ENCODE results near the gene KIF4A.

The KIF4A gene

DNA sequence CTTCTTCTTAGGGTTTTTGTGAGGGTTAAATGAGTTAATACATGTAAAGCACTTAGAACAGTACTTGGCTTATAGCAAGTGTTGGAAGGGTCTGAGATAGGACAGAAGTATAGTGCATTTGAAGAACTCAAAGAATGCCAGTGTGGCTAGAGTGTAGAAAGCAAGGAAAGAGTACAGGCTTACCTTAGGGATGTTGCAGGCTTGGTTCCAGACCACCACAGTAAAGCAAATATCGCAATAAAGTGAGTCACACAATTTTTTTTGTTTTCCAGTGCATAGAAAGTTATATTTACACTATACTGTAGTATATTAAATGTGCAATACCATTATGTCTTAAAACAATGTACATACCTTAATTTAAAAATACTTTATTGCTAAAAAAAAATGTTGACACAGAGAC, 41.3 kb downstream of the KIF4A start:
- WGBS, result no CpG with 5 or more reads among the region's 1 CpG
- DNase-seq, result no peak
- H2AFZ ChIP-seq (ENCODE audit: low read depth, low read length), result no peak overlapping the region

GRCh38 chrX:70332600-70332999, 42.7 kb downstream of the KIF4A start:
- no peak overlapping the region for H3K14ac ChIP-seq (ENCODE audit: low read length in 2 of 2)
- H2BK15ac ChIP-seq (ENCODE audit: low read depth, poor library complexity, severe bottlenecking), result no peak overlapping the region
- no peak overlapping the region for H3K18ac ChIP-seq (ENCODE audit: low read depth in 1 of 2, low read length in 2 of 2)
- no peak overlapping the region for H2AK5ac ChIP-seq (ENCODE audit: low read length, severe bottlenecking)
- H4K91ac ChIP-seq (ENCODE audit: low read length), result no peak overlapping the region
- H4K8ac ChIP-seq (ENCODE audit: low read length), result no peak overlapping the region
- H2BK120ac ChIP-seq (ENCODE audit: low read depth, low read length), result no peak overlapping the region
- H3K9me3 ChIP-seq (ENCODE audit: control insufficient read depth, low read length), result no peaks in the 10 kb centered on the region
- no peak overlapping the region for H2BK5ac ChIP-seq (ENCODE audit: low read depth, low read length, poor library complexity, severe bottlenecking)
- H3K4me3 ChIP-seq (ENCODE audit: insufficient read depth in 1 of 2, low read depth in 1 of 2, low read length in 2 of 2), result no peak overlapping the region
- H3K9ac ChIP-seq (ENCODE audit: low read length), result no peak overlapping the region
- H3K27me3 ChIP-seq (ENCODE audit: control insufficient read depth in 1 of 2, insufficient read depth in 1 of 2, low read length in 2 of 2), result peaks cover 0 to 8% of the 10 kb centered on the region in 2 experiments
- H3K4me1 ChIP-seq (ENCODE audit: control insufficient read depth, insufficient read depth, low read depth, low read length), result no peaks in the 10 kb centered on the region
- no peak overlapping the region for H2BK12ac ChIP-seq (ENCODE audit: low read length in 2 of 2)
- no peak overlapping the region for H3K27ac ChIP-seq (ENCODE audit: low read length, poor library complexity, severe bottlenecking)
- H2AFZ ChIP-seq (ENCODE audit: low read depth, low read length), result no peak overlapping the region
- H3K23ac ChIP-seq (ENCODE audit: low read length in 2 of 2), result no peak overlapping the region
- H3K4me2 ChIP-seq (ENCODE audit: low read length, poor library complexity, severe bottlenecking), result no peak overlapping the region
- no peak for DNase-seq
- H3K4ac ChIP-seq (ENCODE audit: low read depth in 1 of 2, low read length in 2 of 2), result no peak overlapping the region
- no CpG with 5 or more reads among the region's 1 CpG for WGBS
- no peaks in the 10 kb centered on the region for H3K79me1 ChIP-seq (replicated peaks; ENCODE audit: low read length, poor library complexity, severe bottlenecking)
- no peaks in the 10 kb centered on the region for H3K36me3 ChIP-seq (ENCODE audit: control insufficient read depth in 1 of 2, insufficient read depth in 2 of 2, low read depth in 1 of 2, low read length in 2 of 2)

More for the DNA sequence above, 41.3 kb downstream of the KIF4A start:
- H3K27ac ChIP-seq (ENCODE audit: low read length, poor library complexity, severe bottlenecking), result no peak overlapping the region
- H3K14ac ChIP-seq (ENCODE audit: low read length in 2 of 2), result no peak overlapping the region
- no peak overlapping the region for H2AK5ac ChIP-seq (ENCODE audit: low read length, severe bottlenecking)
- H3K23ac ChIP-seq (ENCODE audit: low read length in 2 of 2), result no peak overlapping the region
- H2BK12ac ChIP-seq (ENCODE audit: low read length in 2 of 2), result no peak overlapping the region
- H2BK5ac ChIP-seq (ENCODE audit: low read depth, low read length, poor library complexity, severe bottlenecking), result no peak overlapping the region
- no peak overlapping the region for H2BK15ac ChIP-seq (ENCODE audit: low read depth, poor library complexity, severe bottlenecking)
- no peak overlapping the region for H2BK120ac ChIP-seq (ENCODE audit: low read depth, low read length)
- no peak overlapping the region for H3K4me3 ChIP-seq (ENCODE audit: insufficient read depth in 1 of 2, low read depth in 1 of 2, low read length in 2 of 2)
- H3K4ac ChIP-seq (ENCODE audit: low read depth in 1 of 2, low read length in 2 of 2), result no peak overlapping the region
- no peak overlapping the region for H3K18ac ChIP-seq (ENCODE audit: low read depth in 1 of 2, low read length in 2 of 2)
- H3K4me2 ChIP-seq (ENCODE audit: low read length, poor library complexity, severe bottlenecking), result no peak overlapping the region
- H3K27me3 ChIP-seq (ENCODE audit: control insufficient read depth in 1 of 2, insufficient read depth in 1 of 2, low read length in 2 of 2), result peaks cover 0 to 11% of the 10 kb centered on the region in 2 experiments
- H3K4me1 ChIP-seq (ENCODE audit: control insufficient read depth, insufficient read depth, low read depth, low read length), result no peaks in the 10 kb centered on the region
- no peak overlapping the region for H4K91ac ChIP-seq (ENCODE audit: low read length)
- no peaks in the 10 kb centered on the region for H3K9me3 ChIP-seq (ENCODE audit: control insufficient read depth, low read length)
- no peak overlapping the region for H3K9ac ChIP-seq (ENCODE audit: low read length)
- no peaks in the 10 kb centered on the region for H3K36me3 ChIP-seq (ENCODE audit: control insufficient read depth in 1 of 2, insufficient read depth in 2 of 2, low read depth in 1 of 2, low read length in 2 of 2)
- no peak overlapping the region for H4K8ac ChIP-seq (ENCODE audit: low read length)
- H3K79me1 ChIP-seq (replicated peaks; ENCODE audit: low read length, poor library complexity, severe bottlenecking), result no peaks in the 10 kb centered on the region

DNA sequence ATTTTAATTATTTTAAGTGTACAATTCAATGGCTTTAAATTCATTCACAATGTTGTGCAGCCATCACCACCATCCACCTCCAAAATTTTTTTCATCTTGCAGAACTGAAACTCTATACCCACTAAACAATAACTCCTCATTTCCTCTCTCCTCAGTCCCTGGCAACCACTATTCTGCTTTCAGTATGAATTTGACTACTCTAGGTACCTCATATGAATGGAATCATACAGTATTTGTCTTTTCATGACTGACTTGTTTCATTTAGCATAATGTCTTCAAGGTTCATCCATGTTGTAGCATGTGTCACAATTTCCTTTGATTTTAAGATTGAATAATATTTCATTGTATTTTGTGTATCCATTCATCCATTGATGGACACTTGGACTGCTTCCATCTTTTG, 46.9 kb downstream of the KIF4A start:
- Histone ChIP-seq H2BK5ac (ENCODE audit: low read depth, low read length, poor library complexity, severe bottlenecking) (no peak overlapping the region), H3K4me3 (ENCODE audit: insufficient read depth in 1 of 2, low read depth in 1 of 2, low read length in 2 of 2) (no peak overlapping the region), H3K23ac (ENCODE audit: low read length in 2 of 2) (no peak overlapping the region), H3K4ac (ENCODE audit: low read depth in 1 of 2, low read length in 2 of 2) (no peak overlapping the region), H3K18ac (ENCODE audit: low read depth in 1 of 2, low read length in 2 of 2) (no peak overlapping the region), H3K27ac (ENCODE audit: low read length, poor library complexity, severe bottlenecking) (no peak overlapping the region), H3K9me3 (ENCODE audit: control insufficient read depth, low read length) (no peaks in the 10 kb centered on the region), H4K8ac (ENCODE audit: low read length) (no peak overlapping the region), H3K9ac (ENCODE audit: low read length) (no peak overlapping the region), H2BK15ac (ENCODE audit: low read depth, poor library complexity, severe bottlenecking) (no peak overlapping the region), H3K79me1 (replicated peaks; ENCODE audit: low read length, poor library complexity, severe bottlenecking) (no peaks in the 10 kb centered on the region), H3K27me3 (ENCODE audit: control insufficient read depth in 1 of 2, insufficient read depth in 1 of 2, low read length in 2 of 2) (peaks cover 0 to 18% of the 10 kb centered on the region in 2 experiments), H2BK12ac (ENCODE audit: low read length in 2 of 2) (no peak overlapping the region), H2BK120ac (ENCODE audit: low read depth, low read length) (no peak overlapping the region), H3K4me2 (ENCODE audit: low read length, poor library complexity, severe bottlenecking) (no peak overlapping the region), H2AK5ac (ENCODE audit: low read length, severe bottlenecking) (no peak overlapping the region), H4K91ac (ENCODE audit: low read length) (no peak overlapping the region), H3K4me1 (ENCODE audit: control insufficient read depth, insufficient read depth, low read depth, low read length) (no peaks in the 10 kb centered on the region), H2AFZ (ENCODE audit: low read depth, low read length) (no peak overlapping the region), H3K14ac (ENCODE audit: low read length in 2 of 2) (no peak overlapping the region), H3K36me3 (ENCODE audit: control insufficient read depth in 1 of 2, insufficient read depth in 2 of 2, low read depth in 1 of 2, low read length in 2 of 2) (no peaks in the 10 kb centered on the region)
- DNase-seq, result no peak

- H2BK12ac ChIP-seq (ENCODE audit: low read length in 2 of 2), result no peak overlapping the region
- no peak overlapping the region for H4K91ac ChIP-seq (ENCODE audit: low read length)
- H3K9ac ChIP-seq (ENCODE audit: low read length), result no peak overlapping the region
- H3K4me3 ChIP-seq (ENCODE audit: insufficient read depth in 1 of 2, low read depth in 1 of 2, low read length in 2 of 2), result no peak overlapping the region
- no peaks in the 10 kb centered on the region for H3K79me1 ChIP-seq (replicated peaks; ENCODE audit: low read length, poor library complexity, severe bottlenecking)
- H2AFZ ChIP-seq (ENCODE audit: low read depth, low read length), result no peak overlapping the region
- H3K9me3 ChIP-seq (ENCODE audit: control insufficient read depth, low read length), result no peaks in the 10 kb centered on the region
- H3K27me3 ChIP-seq (ENCODE audit: control insufficient read depth in 1 of 2, insufficient read depth in 1 of 2, low read length in 2 of 2), result peaks cover 0 to 13% of the 10 kb centered on the region in 2 experiments
- H2BK15ac ChIP-seq (ENCODE audit: low read depth, poor library complexity, severe bottlenecking), result no peak overlapping the region
- no peak overlapping the region for H4K8ac ChIP-seq (ENCODE audit: low read length)
- H2AK5ac ChIP-seq (ENCODE audit: low read length, severe bottlenecking), result no peak overlapping the region
- H2BK120ac ChIP-seq (ENCODE audit: low read depth, low read length), result no peak overlapping the region
- H3K23ac ChIP-seq (ENCODE audit: low read length in 2 of 2), result no peak overlapping the region
- WGBS, result 93% methylated on average over 4 of the region's 4 CpGs
- H2BK5ac ChIP-seq (ENCODE audit: low read depth, low read length, poor library complexity, severe bottlenecking), result no peak overlapping the region
- no peak for DNase-seq
- H3K4me1 ChIP-seq (ENCODE audit: control insufficient read depth, insufficient read depth, low read depth, low read length), result no peaks in the 10 kb centered on the region
- no peaks in the 10 kb centered on the region for H3K36me3 ChIP-seq (ENCODE audit: control insufficient read depth in 1 of 2, insufficient read depth in 2 of 2, low read depth in 1 of 2, low read length in 2 of 2)
- no peak overlapping the region for H3K27ac ChIP-seq (ENCODE audit: low read length, poor library complexity, severe bottlenecking)
- no peak overlapping the region for H3K14ac ChIP-seq (ENCODE audit: low read length in 2 of 2)
- H3K4me2 ChIP-seq (ENCODE audit: low read length, poor library complexity, severe bottlenecking), result no peak overlapping the region
- H3K4ac ChIP-seq (ENCODE audit: low read depth in 1 of 2, low read length in 2 of 2), result no peak overlapping the region
- H3K18ac ChIP-seq (ENCODE audit: low read depth in 1 of 2, low read length in 2 of 2), result no peak overlapping the region
These were observed 48.4 kb downstream of the KIF4A start for GRCh38 chrX:70338290-70338689.
